GM10266 (cell line): ENCODE results near the gene CABP5.

Source experiments
- DNase-seq: peaks from one replicate; pipeline ENCODE4 v3.0.0; 2012; ENCODE audit errors: extremely low spot score
- CTCF ChIP-seq: IDR thresholded peaks from 2 replicates; pipeline ENCODE4 v1.5.1; 2012; ENCODE audit warnings: mild to moderate bottlenecking, low read depth; ENCODE audit not compliant: control insufficient read depth, insufficient read depth; ENCODE audit errors: missing control alignments

Gene CABP5

DNA sequence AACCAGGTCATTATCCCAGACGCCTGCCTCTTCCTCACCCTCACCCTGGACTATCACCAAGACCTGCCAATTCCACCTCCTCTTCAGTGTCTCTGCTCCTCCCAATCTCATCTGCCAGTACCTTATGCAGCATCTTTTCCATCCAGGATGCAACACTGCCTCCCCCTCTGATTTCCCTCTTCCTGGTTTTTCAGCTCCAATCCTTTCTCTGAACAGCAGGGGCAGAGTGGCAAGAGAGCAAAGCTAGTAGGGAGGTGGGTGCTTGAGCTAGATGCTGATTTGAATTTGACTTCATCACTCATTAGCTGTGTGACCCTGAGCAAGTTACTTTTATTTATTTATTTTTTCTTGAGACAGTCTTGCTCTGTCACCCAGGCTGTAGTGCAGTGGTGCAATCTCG lies 25.6 kb upstream of the CABP5 start:
- TF ChIP-seq CTCF = no peak
- DNase-seq = no peak

- no peak for DNase-seq
- TF ChIP-seq CTCF = no peak
These were observed 20.6 kb upstream of the CABP5 start for GRCh38 chr19:48064509-48064908.

- no peak for TF ChIP-seq CTCF
- DNase-seq = no peak
These were observed 17.8 kb upstream of the CABP5 start for GRCh38 chr19:48061401-48062344.

GRCh38 chr19:48060381-48060780 lies 16.5 kb upstream of the CABP5 start:
- TF ChIP-seq CTCF = no peak
- no peak for DNase-seq

GRCh38 chr19:48059331-48059730 lies 15.5 kb upstream of the CABP5 start:
- TF ChIP-seq CTCF = no peak
- no peak for DNase-seq

GRCh38 chr19:48053856-48054255 lies 10.0 kb upstream of the CABP5 start:
- no peak for DNase-seq
- TF ChIP-seq CTCF = no peak

- no peak for TF ChIP-seq CTCF
- DNase-seq = no peak
These were observed 9.2 kb upstream of the CABP5 start for GRCh38 chr19:48053076-48053475.
